Ascending aorta (tissue), 2 donors: Measurements from ENCODE around the gene ARID3C. TPM values are rescaled to one million over a fixed set of nuclear protein-coding genes. Genes with fewer than 3 reads are reported as not detected.

Experiments
- DNase-seq, 2 donors: peaks; one replicate each; pipeline ENCODE4 v3.0.0-alpha.2; 2019; ENCODE audit warnings: low spot score in 2 of 2
- H3K27ac ChIP-seq, 2 donors: fragments of 200-600 bp; sonication (generic); one replicate each; pipeline ENCODE4 v1.5.1; 2016 to 2017; ENCODE audit warnings: mild to moderate bottlenecking in 1 of 2
- H3K27me3 ChIP-seq: fragments of 200-600 bp; sonication (generic); one replicate; pipeline ENCODE4 v1.5.1; 2017
- H3K36me3 ChIP-seq, 2 donors: fragments of 200-600 bp; sonication (generic); one replicate each; pipeline ENCODE4 v1.5.1; 2016
- H3K4me1 ChIP-seq, 2 donors: fragments of 200-600 bp; sonication (generic); one replicate each; pipeline ENCODE4 v1.5.1; 2016 to 2017; ENCODE audit warnings: mild to moderate bottlenecking in 1 of 2
- H3K4me3 ChIP-seq, 2 donors: fragments of 200-600 bp; sonication (generic); one replicate each; pipeline ENCODE4 v1.5.1; 2016 to 2017; ENCODE audit warnings: mild to moderate bottlenecking in 1 of 2
- H3K9me3 ChIP-seq, 2 donors: fragments of 200-600 bp; sonication (generic); one replicate each; pipeline ENCODE4 v1.5.1; 2016
- CTCF ChIP-seq, 3 experiments: fragments of 200-600 bp in 2 of 3; fragments of 450-650 bp in 1 of 3; sonication (generic) in 2 of 3; IDR thresholded peaks; one replicate each; pipeline ENCODE4 v1.5.1; 2016 to 2019; ENCODE audit warnings: antibody characterized with exemption in 3 of 3, mild to moderate bottlenecking in 1 of 3, moderate library complexity in 1 of 3
- intact Hi-C: fragments of 100-400 bp; cut with DNase I; formaldehyde crosslinking; loops from one replicate; pipeline ENCODE4 v1.15.1; 2023
- total RNA-seq: library from RNA; depleted of rRNA; stranded (reverse); fragments of >200 nt; gene quantifications from one replicate; pipeline ENCODE4 v1.1.0, GENCODE V29; 2016

ARID3C gene
- total RNA-seq, 1 donor from 2014 or later = not detected

DNA sequence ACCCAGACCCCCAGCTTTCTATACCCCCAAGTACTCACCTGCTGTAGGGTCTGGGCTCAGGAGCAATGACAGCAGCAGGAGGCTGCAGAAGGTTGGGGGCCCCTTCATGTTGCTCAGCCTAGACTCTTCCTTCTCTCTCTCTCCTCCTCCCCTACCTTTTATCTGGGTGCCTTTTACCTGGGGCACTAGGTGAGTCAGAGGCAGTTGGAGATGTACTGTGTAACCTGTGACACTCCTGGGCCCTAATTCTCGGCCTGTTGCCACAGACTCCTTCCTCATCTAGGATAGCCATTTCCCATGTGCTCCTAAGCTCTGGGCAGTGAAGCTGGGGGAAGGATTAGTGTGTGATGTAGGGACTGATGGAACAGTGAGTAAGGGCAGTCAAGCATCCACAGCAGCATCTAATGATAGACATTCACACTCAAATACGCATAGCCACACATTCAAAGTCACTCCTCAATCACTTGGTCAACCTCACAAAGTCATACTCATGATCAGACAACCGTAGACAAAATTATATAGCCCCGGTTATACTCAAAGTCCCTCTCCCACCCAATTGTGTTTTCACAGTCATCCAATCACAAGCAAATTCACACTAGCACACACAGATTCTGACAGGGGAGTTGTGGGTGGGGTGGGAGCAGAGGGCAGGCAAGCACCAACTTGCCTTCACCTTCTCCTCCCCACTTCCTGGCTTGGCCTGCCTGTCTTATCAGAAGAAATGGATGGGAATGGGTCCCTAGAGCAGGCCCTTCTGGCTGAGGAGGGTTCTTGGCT, 33.8 kb upstream of the ARID3C start, which contains the start of gene CCL27:
Gene CCL27, minus strand, starts transcription at position 132 of the 777 bp plus-strand sequence. Its CDS starts 24 bp downstream, at position 108.
- Histone ChIP-seq H3K4me1 (peaks cover 5 to 14% of the 10 kb centered on the region in 2 donors), H3K27me3 (no peaks in the 10 kb centered on the region), H3K9me3 (no peaks in the 10 kb centered on the region), H3K36me3 (peaks cover 28 to 34% of the 10 kb centered on the region in 2 donors), H3K27ac (peak within 1 kb of the TSS; percentile 99 to 100), H3K4me3 (no peak within 1 kb of the TSS)
- TF ChIP-seq CTCF (IDR thresholded peaks at IDR 0.05) = no peak
- intact Hi-C loops = loop anchor here (5.0 to 10.0 kb wide), 2 partner anchors 50 to 452 kb away; partner anchors contain the start of genes ATOSB and RPP25L
- DNase-seq = no peak

GRCh38 chr9:34659592-34660253, 30.9 kb upstream of the ARID3C start:
- Histone ChIP-seq H3K27ac (no peak overlapping the region), H3K27me3 (no peaks in the 10 kb centered on the region), H3K4me1 (peaks cover 9 to 18% of the 10 kb centered on the region in 2 donors), H3K36me3 (peaks cover 28 to 38% of the 10 kb centered on the region in 2 donors), H3K9me3 (no peaks in the 10 kb centered on the region), H3K4me3 (no peak overlapping the region)
- TF ChIP-seq CTCF (IDR thresholded peaks at IDR 0.05) = no peak
- no peak for DNase-seq
- intact Hi-C loops = loop anchor here (5.0 to 10.0 kb wide), 3 partner anchors 47 to 455 kb away; partner anchors contain the start of genes ATOSB, FANCG, RPP25L and VCP

DNA sequence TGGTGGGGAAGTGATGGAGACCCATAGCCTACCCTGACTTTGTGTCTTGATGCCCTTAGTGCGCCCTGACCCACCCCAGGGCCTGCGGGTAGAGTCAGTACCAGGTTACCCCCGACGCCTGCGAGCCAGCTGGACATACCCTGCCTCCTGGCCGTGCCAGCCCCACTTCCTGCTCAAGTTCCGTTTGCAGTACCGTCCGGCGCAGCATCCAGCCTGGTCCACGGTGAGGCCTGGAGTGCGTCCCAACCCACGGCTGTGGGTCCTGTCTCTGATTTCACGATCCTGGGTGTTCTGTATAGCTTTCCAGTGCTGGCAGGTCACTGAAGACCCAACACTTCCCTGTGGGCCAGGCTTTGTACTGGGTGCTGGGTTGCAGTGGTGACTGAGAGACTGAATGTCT, 29.6 kb upstream of the ARID3C start:
- Histone ChIP-seq H3K4me1 (peaks cover 11 to 25% of the 10 kb centered on the region in 2 donors), H3K9me3 (no peaks in the 10 kb centered on the region), H3K27ac (no peak overlapping the region), H3K36me3 (peaks cover 28 to 38% of the 10 kb centered on the region in 2 donors), H3K4me3 (no peak overlapping the region), H3K27me3 (no peaks in the 10 kb centered on the region)
- intact Hi-C loops = loop anchor here (10.0 kb wide), 1 partner anchor 416 kb away; the partner anchor contains the start of genes FANCG and VCP
- no peak for TF ChIP-seq CTCF (IDR thresholded peaks at IDR 0.05)
- DNase-seq = no peak

GRCh38 chr9:34656992-34657391, 28.1 kb upstream of the ARID3C start:
- no peaks in the 10 kb centered on the region for H3K9me3 ChIP-seq
- H3K4me1 ChIP-seq = peaks cover 22 to 38% of the 10 kb centered on the region in 2 donors
- no peak for TF ChIP-seq CTCF (IDR thresholded peaks at IDR 0.05)
- no peaks in the 10 kb centered on the region for H3K27me3 ChIP-seq
- peaks cover 27 to 30% of the 10 kb centered on the region in 2 donors for H3K36me3 ChIP-seq
- no peak overlapping the region for H3K27ac ChIP-seq
- intact Hi-C loops = loop anchor here (10.0 kb wide), 1 partner anchor 418 kb away; the partner anchor contains the start of genes FANCG and VCP
- DNase-seq = no peak
- H3K4me3 ChIP-seq = no peak overlapping the region

- TF ChIP-seq CTCF (IDR thresholded peaks at IDR 0.05) = no peak
- no peak for DNase-seq
- Histone ChIP-seq H3K4me3 (no peak overlapping the region), H3K9me3 (no peaks in the 10 kb centered on the region), H3K27ac (peak overlapping the region; percentile 89 to 96), H3K4me1 (peaks cover 22 to 49% of the 10 kb centered on the region in 2 donors), H3K27me3 (no peaks in the 10 kb centered on the region), H3K36me3 (peaks cover 15 to 17% of the 10 kb centered on the region in 2 donors)
- intact Hi-C loops = loop anchor here (10.0 kb wide), 1 partner anchor 419 kb away; the partner anchor contains the start of genes FANCG and VCP
Measured at GRCh38 chr9:34655394-34655793, 26.5 kb upstream of the ARID3C start.
